NCI-H1436 (cell line): ENCODE measurements around the gene XCL2.
"Not testable (repeated sequence)": the region's sequence is repeated elsewhere in the genome, so short reads cannot be mapped to it uniquely, and the experiment has no call there.

ENCODE experiments used
- DNase-seq: peaks from one replicate; lab custom pipeline; 2025; lab: John Stamatoyannopoulos, UW

The XCL2 gene

GRCh38 chr1:168543840-168544498 lies at the start of gene XCL2:
TSS of gene XCL2 (minus strand) at chr1:168543997. CDS start at chr1:168543964, 33 bp downstream.
- not testable (repeated sequence) for DNase-seq

- DNase-seq, result no peak
These were observed 47.9 kb upstream of the XCL2 start for GRCh38 chr1:168591641-168592250.

GRCh38 chr1:168591066-168591465 lies 47.3 kb upstream of the XCL2 start:
- DNase-seq, result no peak

- DNase-seq, result no peak
These were observed 45.4 kb upstream of the XCL2 start for GRCh38 chr1:168589167-168589566.

GRCh38 chr1:168585937-168586336 lies 42.1 kb upstream of the XCL2 start:
- DNase-seq, result no peak

- no peak for DNase-seq
These were observed 41.4 kb upstream of the XCL2 start for GRCh38 chr1:168585191-168585590.

GRCh38 chr1:168583571-168583970 lies 39.8 kb upstream of the XCL2 start:
- DNase-seq, result no peak

- no peak for DNase-seq
These were observed 39.0 kb upstream of the XCL2 start for GRCh38 chr1:168582688-168583336.

GRCh38 chr1:168581817-168582572 lies 38.2 kb upstream of the XCL2 start:
- no peak for DNase-seq

- DNase-seq, result not testable (repeated sequence)
These were observed 37.2 kb upstream of the XCL2 start for GRCh38 chr1:168580991-168581390.

GRCh38 chr1:168580290-168580689 lies 36.5 kb upstream of the XCL2 start:
- DNase-seq, result not testable (repeated sequence)

GRCh38 chr1:168578531-168579185 lies 34.9 kb upstream of the XCL2 start:
- not testable (repeated sequence) for DNase-seq

GRCh38 chr1:168576245-168576688 lies 32.5 kb upstream of the XCL2 start, which contains the start of gene XCL1:
TSS of gene XCL1 (plus strand) at chr1:168576605. CDS start at chr1:168576638, 33 bp downstream.
- not testable (repeated sequence) for DNase-seq

- DNase-seq, result not testable (repeated sequence)
These were observed 30.4 kb upstream of the XCL2 start for GRCh38 chr1:168574234-168574633.

GRCh38 chr1:168572633-168573032 lies 28.8 kb upstream of the XCL2 start:
- DNase-seq, result no peak

GRCh38 chr1:168570652-168571051 lies 26.9 kb upstream of the XCL2 start:
- no peak for DNase-seq

GRCh38 chr1:168568346-168568745 lies 24.5 kb upstream of the XCL2 start:
- DNase-seq, result no peak

GRCh38 chr1:168567568-168567967 lies 23.8 kb upstream of the XCL2 start:
- no peak for DNase-seq

GRCh38 chr1:168567007-168567406 lies 23.2 kb upstream of the XCL2 start:
- no peak for DNase-seq

- DNase-seq, result no peak
These were observed 22.0 kb upstream of the XCL2 start for GRCh38 chr1:168565825-168566224.

GRCh38 chr1:168561989-168562388 lies 18.2 kb upstream of the XCL2 start:
- no peak for DNase-seq

- DNase-seq, result no peak
These were observed 16.6 kb upstream of the XCL2 start for GRCh38 chr1:168560370-168560769.
